Astrocyte of the spinal cord (primary cell): Measurements from ENCODE around the gene SPSB3.
A peak's percentile ranks its signal among the peaks of the same experiment; 100 is the strongest.

Experiments used
- DNase-seq: peaks from one replicate; pipeline ENCODE4 v3.0.0; 2011; ENCODE audit warnings: low read depth, low spot score
- H3K4me3 ChIP-seq: 2 replicates; pipeline ENCODE4 v1.5.1; 2011; ENCODE audit warnings: low read depth, mild to moderate bottlenecking, low read length, moderate library complexity
- CTCF ChIP-seq: IDR thresholded peaks from 2 replicates; pipeline ENCODE4 v1.5.1; 2012; ENCODE audit warnings: low read depth, mild to moderate bottlenecking, low read length, inconsistent platforms
- in situ Hi-C: cut with HindIII; loops from 2 replicates; pipeline ENCODE4 v1.10.0; 2017; ENCODE audit warnings: low sequenced_read_pairs

Gene SPSB3

DNA sequence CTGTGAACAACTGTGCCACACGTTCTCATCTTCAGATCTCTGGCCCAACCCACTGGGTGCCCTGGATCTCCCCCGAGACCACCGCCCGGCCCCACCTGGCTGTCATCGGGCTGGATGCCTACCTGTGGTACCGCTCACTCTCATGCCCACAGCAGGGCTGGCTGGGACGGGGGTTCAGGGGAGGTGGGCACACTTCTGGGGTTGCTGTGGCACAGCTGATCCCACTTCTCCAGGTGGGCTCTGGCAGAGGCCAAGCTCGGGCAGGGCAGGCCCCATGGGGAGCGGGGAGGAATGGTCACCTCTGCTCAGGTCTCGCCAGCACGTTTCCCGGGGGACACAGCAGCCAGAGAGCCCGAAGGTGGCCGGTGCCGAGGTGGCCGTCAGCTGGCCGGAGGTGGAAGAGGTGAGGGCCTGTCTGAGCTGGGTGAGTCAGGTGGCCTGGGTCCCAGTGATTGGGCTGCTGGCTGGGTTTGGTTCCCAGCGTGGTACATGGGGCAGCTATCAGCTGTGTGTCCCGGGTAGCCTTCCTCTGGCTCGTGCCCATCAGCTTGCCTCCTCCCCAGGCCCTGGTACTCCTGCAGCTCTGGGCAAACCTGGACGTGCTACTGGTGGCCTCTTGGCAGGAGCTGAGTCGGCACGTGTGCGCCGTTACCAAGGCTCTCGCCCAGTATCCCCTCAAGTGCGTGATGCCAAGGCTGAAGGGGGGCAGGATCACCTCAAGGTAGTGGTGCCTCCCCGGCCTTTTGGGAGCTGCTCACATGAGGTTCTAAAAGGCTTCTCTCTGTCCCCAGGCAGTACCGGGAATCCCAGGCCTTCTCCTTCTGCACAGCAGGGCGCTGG lies 7.1 kb downstream of the SPSB3 start:
- H3K4me3 ChIP-seq = no peak overlapping the region
- DNase-seq = no peak
- in situ Hi-C loops = no loop called here
- no peak for TF ChIP-seq CTCF

DNA sequence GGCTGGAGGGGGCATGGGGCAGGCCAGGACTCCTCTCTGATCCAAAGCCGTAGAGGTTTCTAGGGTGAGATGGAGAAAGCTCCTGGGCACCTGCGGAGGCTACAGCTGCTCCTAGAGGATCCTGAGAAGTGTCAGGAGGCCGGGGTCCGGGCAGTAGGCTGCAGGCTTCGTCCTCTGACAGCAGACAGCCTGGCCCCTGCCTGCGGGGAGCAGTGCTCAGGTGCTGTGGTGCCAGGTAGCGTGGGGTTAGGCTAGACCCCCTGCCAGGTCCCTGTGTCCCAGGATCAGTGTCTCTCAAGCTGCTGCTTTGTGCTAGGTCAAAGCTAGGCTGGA lies 8.0 kb downstream of the SPSB3 start:
- no peak for TF ChIP-seq CTCF
- in situ Hi-C loops = no loop called here
- H3K4me3 ChIP-seq = peak overlapping the region; percentile 72
- DNase-seq = no peak

- in situ Hi-C loops = no loop called here
- H3K4me3 ChIP-seq = peak overlapping the region; percentile 72
- peak; percentile 41 for DNase-seq
- TF ChIP-seq CTCF = no peak
Observed at GRCh38 chr16:1773703-1774447, 8.5 kb downstream of the SPSB3 start.

GRCh38 chr16:1772908-1773702 lies 9.3 kb downstream of the SPSB3 start, which contains the start of gene MRPS34:
TSS of gene MRPS34 (minus strand) at chr16:1773134. CDS start at chr16:1773119, 15 bp downstream.
- in situ Hi-C loops = no loop called here

DNA sequence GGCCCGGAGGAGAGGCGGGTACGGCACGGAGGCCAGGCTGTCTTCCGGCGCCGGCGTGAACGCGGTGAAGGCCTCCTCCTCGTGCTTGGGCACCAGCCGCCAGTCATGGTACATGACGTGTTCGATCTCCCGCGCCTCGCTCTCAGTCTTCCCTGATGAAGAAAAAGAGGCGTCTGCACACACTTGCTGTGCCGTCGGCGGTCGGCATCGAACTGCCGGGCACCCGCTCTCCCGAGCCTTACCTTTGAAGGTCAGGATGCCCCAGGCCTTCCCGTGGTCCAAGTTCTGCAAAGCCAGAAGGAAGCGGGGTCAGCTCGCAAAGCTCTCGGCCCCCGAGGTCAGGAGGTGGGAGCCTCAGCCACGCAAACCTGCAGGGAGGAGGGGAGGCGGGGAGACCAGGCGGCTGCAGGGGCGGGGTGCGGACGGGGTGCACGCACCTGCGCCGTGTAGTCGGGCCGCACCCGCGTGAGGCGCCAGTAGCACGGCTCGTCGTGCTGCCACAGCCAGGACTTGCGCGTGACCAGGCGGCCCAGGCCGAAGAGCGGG lies 9.9 kb downstream of the SPSB3 start, which contains the start of gene EME2:
EME2 (plus strand) TSS at position 449 of the 546 bp plus-strand sequence. CDS start 418 bp downstream, outside the sequence.
- peak within 1 kb of the TSS; percentile 72 for H3K4me3 ChIP-seq
- no peak for TF ChIP-seq CTCF
- in situ Hi-C loops = no loop called here
- DNase-seq = no peak

More at GRCh38 chr16:1772908-1773702, 9.3 kb downstream of the SPSB3 start, which contains the start of gene MRPS34:
- peak; percentile 70 for TF ChIP-seq CTCF
- peak; percentile 84 for DNase-seq
- peak within 1 kb of the TSS; percentile 72 for H3K4me3 ChIP-seq
